GM21528 (cell line): ENCODE data around the gene RRP1B.

Source experiments
- ATAC-seq: cut with Tn5 transposase; IDR thresholded peaks from one replicate; pipeline ENCODE4 v1.9.1; 2021; ENCODE audit warnings: mild to moderate bottlenecking, moderate library complexity; ENCODE audit not compliant: unreplicated experiment, low FRiP score

The RRP1B gene

GRCh38 chr21:43737158-43737950 lies 78.0 kb downstream of the RRP1B start:
- ATAC-seq, result no peak

GRCh38 chr21:43739621-43740435 lies 80.5 kb downstream of the RRP1B start:
- ATAC-seq, result no peak

- no peak for ATAC-seq
Observed at GRCh38 chr21:43740497-43741156, 81.3 kb downstream of the RRP1B start.

- ATAC-seq, result no peak
Observed at GRCh38 chr21:43741423-43742096, 82.2 kb downstream of the RRP1B start.

- ATAC-seq, result no peak
Observed at GRCh38 chr21:43743947-43744346, 84.6 kb downstream of the RRP1B start.

- no peak for ATAC-seq
Observed at GRCh38 chr21:43744725-43745124, 85.4 kb downstream of the RRP1B start.
